ENCODE measurements around the gene CYSRT1. TPM values are rescaled to one million over a fixed set of nuclear protein-coding genes. Genes with fewer than 3 reads are reported as not detected.

The CYSRT1 gene
- total and polyA plus RNA-seq, 2 donors = 0.57 to 2.8 TPM

- H3K36me3 ChIP-seq (ENCODE audit: control insufficient read depth in 2 of 2, insufficient read depth in 2 of 2, low read length in 1 of 2) = peaks cover 50 to 77% of the 10 kb centered on the region in 2 donors
- H3K4me3 ChIP-seq (ENCODE audit: low read length in 2 of 2) = no peak overlapping the region
- no peak for DNase-seq (ENCODE audit: low read depth in 6 of 9, low spot score in 9 of 9)
- 95% methylated on average over 17 of the region's 17 CpGs for WGBS
- H3K9me3 ChIP-seq (ENCODE audit: control insufficient read depth in 2 of 2, insufficient read depth in 1 of 2, low read length in 1 of 2) = no peaks in the 10 kb centered on the region
- peaks cover 15 to 48% of the 10 kb centered on the region in 2 donors for H3K27me3 ChIP-seq (ENCODE audit: control insufficient read depth in 2 of 2, insufficient read depth in 1 of 2, low read length in 1 of 2)
- no peak overlapping the region for H3K27ac ChIP-seq (ENCODE audit: low read depth in 1 of 2, low read length in 1 of 2)
- peaks cover 17 to 28% of the 10 kb centered on the region in 2 donors for H3K4me1 ChIP-seq (ENCODE audit: control insufficient read depth in 2 of 2, insufficient read depth in 2 of 2, low read length in 2 of 2)
These were observed 44.3 kb downstream of the CYSRT1 start for GRCh38 chr9:137269231-137269772.

GRCh38 chr9:137270929-137271695, 46.1 kb downstream of the CYSRT1 start:
- DNase-seq (ENCODE audit: low read depth in 6 of 9, low spot score in 9 of 9) = peak in 7 of 9 donors; percentile 37 to 90 (median 73)
- Histone ChIP-seq H3K36me3 (ENCODE audit: control insufficient read depth in 2 of 2, insufficient read depth in 2 of 2, low read length in 1 of 2) (peaks cover 41 to 62% of the 10 kb centered on the region in 2 donors), H3K27me3 (ENCODE audit: control insufficient read depth in 2 of 2, insufficient read depth in 1 of 2, low read length in 1 of 2) (peaks cover 20 to 60% of the 10 kb centered on the region in 2 donors), H3K4me3 (ENCODE audit: low read length in 2 of 2) (no peak overlapping the region), H3K4me1 (ENCODE audit: control insufficient read depth in 2 of 2, insufficient read depth in 2 of 2, low read length in 2 of 2) (peaks cover 17 to 28% of the 10 kb centered on the region in 2 donors), H3K9me3 (ENCODE audit: control insufficient read depth in 2 of 2, insufficient read depth in 1 of 2, low read length in 1 of 2) (no peaks in the 10 kb centered on the region), H3K27ac (ENCODE audit: low read depth in 1 of 2, low read length in 1 of 2) (peak overlapping the region in 1 of 2 donors; percentile 25)
- WGBS = 44% methylated on average over 32 of the region's 32 CpGs

- Histone ChIP-seq H3K9me3 (ENCODE audit: control insufficient read depth in 2 of 2, insufficient read depth in 1 of 2, low read length in 1 of 2) (no peaks in the 10 kb centered on the region), H3K36me3 (ENCODE audit: control insufficient read depth in 2 of 2, insufficient read depth in 2 of 2, low read length in 1 of 2) (peaks cover 35 to 57% of the 10 kb centered on the region in 2 donors), H3K27ac (ENCODE audit: low read depth in 1 of 2, low read length in 1 of 2) (peak overlapping the region in 1 of 2 donors; percentile 25), H3K27me3 (ENCODE audit: control insufficient read depth in 2 of 2, insufficient read depth in 1 of 2, low read length in 1 of 2) (peaks cover 26 to 65% of the 10 kb centered on the region in 2 donors), H3K4me3 (ENCODE audit: low read length in 2 of 2) (no peak overlapping the region), H3K4me1 (ENCODE audit: control insufficient read depth in 2 of 2, insufficient read depth in 2 of 2, low read length in 2 of 2) (peaks cover 17 to 32% of the 10 kb centered on the region in 2 donors)
- WGBS = 4% methylated on average over 3 of the region's 3 CpGs
- no peak for DNase-seq (ENCODE audit: low read depth in 6 of 9, low spot score in 9 of 9)
These were observed 46.7 kb downstream of the CYSRT1 start for GRCh38 chr9:137271696-137272076.

GRCh38 chr9:137272241-137273094, 47.5 kb downstream of the CYSRT1 start:
- Histone ChIP-seq H3K36me3 (ENCODE audit: control insufficient read depth in 2 of 2, insufficient read depth in 2 of 2, low read length in 1 of 2) (peaks cover 30 to 50% of the 10 kb centered on the region in 2 donors), H3K4me1 (ENCODE audit: control insufficient read depth in 2 of 2, insufficient read depth in 2 of 2, low read length in 2 of 2) (peaks cover 17 to 40% of the 10 kb centered on the region in 2 donors), H3K4me3 (ENCODE audit: low read length in 2 of 2) (no peak overlapping the region), H3K9me3 (ENCODE audit: control insufficient read depth in 2 of 2, insufficient read depth in 1 of 2, low read length in 1 of 2) (peaks cover 0 to 6% of the 10 kb centered on the region in 2 donors), H3K27ac (ENCODE audit: low read depth in 1 of 2, low read length in 1 of 2) (no peak overlapping the region), H3K27me3 (ENCODE audit: control insufficient read depth in 2 of 2, insufficient read depth in 1 of 2, low read length in 1 of 2) (peaks cover 32 to 71% of the 10 kb centered on the region in 2 donors)
- WGBS = 93% methylated on average over 39 of the region's 39 CpGs
- no peak for DNase-seq (ENCODE audit: low read depth in 6 of 9, low spot score in 9 of 9)

GRCh38 chr9:137273095-137273490, 48.1 kb downstream of the CYSRT1 start:
- Histone ChIP-seq H3K27ac (ENCODE audit: low read depth in 1 of 2, low read length in 1 of 2) (no peak overlapping the region), H3K9me3 (ENCODE audit: control insufficient read depth in 2 of 2, insufficient read depth in 1 of 2, low read length in 1 of 2) (peaks cover 0 to 6% of the 10 kb centered on the region in 2 donors), H3K36me3 (ENCODE audit: control insufficient read depth in 2 of 2, insufficient read depth in 2 of 2, low read length in 1 of 2) (peaks cover 30 to 45% of the 10 kb centered on the region in 2 donors), H3K4me3 (ENCODE audit: low read length in 2 of 2) (no peak overlapping the region), H3K4me1 (ENCODE audit: control insufficient read depth in 2 of 2, insufficient read depth in 2 of 2, low read length in 2 of 2) (peaks cover 17 to 46% of the 10 kb centered on the region in 2 donors), H3K27me3 (ENCODE audit: control insufficient read depth in 2 of 2, insufficient read depth in 1 of 2, low read length in 1 of 2) (peaks cover 37 to 74% of the 10 kb centered on the region in 2 donors)
- DNase-seq (ENCODE audit: low read depth in 6 of 9, low spot score in 9 of 9) = no peak
- WGBS = 98% methylated on average over 13 of the region's 13 CpGs

- peaks cover 17 to 46% of the 10 kb centered on the region in 2 donors for H3K4me1 ChIP-seq (ENCODE audit: control insufficient read depth in 2 of 2, insufficient read depth in 2 of 2, low read length in 2 of 2)
- DNase-seq (ENCODE audit: low read depth in 6 of 9, low spot score in 9 of 9) = no peak
These were observed 48.8 kb downstream of the CYSRT1 start for GRCh38 chr9:137273611-137274320.

GRCh38 chr9:137275203-137275587, 50.2 kb downstream of the CYSRT1 start:
- DNase-seq (ENCODE audit: low read depth in 6 of 9, low spot score in 9 of 9) = no peak
- WGBS = 93% methylated on average over 10 of the region's 10 CpGs
- H3K4me3 ChIP-seq (ENCODE audit: low read length in 2 of 2) = no peak overlapping the region
- peaks cover 7 to 11% of the 10 kb centered on the region in 2 donors for H3K9me3 ChIP-seq (ENCODE audit: control insufficient read depth in 2 of 2, insufficient read depth in 1 of 2, low read length in 1 of 2)
- H3K27me3 ChIP-seq (ENCODE audit: control insufficient read depth in 2 of 2, insufficient read depth in 1 of 2, low read length in 1 of 2) = peaks cover 42 to 81% of the 10 kb centered on the region in 2 donors
- peaks cover 21 to 25% of the 10 kb centered on the region in 2 donors for H3K36me3 ChIP-seq (ENCODE audit: control insufficient read depth in 2 of 2, insufficient read depth in 2 of 2, low read length in 1 of 2)
- no peak overlapping the region for H3K27ac ChIP-seq (ENCODE audit: low read depth in 1 of 2, low read length in 1 of 2)
- H3K4me1 ChIP-seq (ENCODE audit: control insufficient read depth in 2 of 2, insufficient read depth in 2 of 2, low read length in 2 of 2) = peaks cover 17 to 46% of the 10 kb centered on the region in 2 donors

More at GRCh38 chr9:137273611-137274320, 48.8 kb downstream of the CYSRT1 start:
- no peak overlapping the region for H3K27ac ChIP-seq (ENCODE audit: low read depth in 1 of 2, low read length in 1 of 2)
- 88% methylated on average over 15 of the region's 15 CpGs for WGBS
- H3K9me3 ChIP-seq (ENCODE audit: control insufficient read depth in 2 of 2, insufficient read depth in 1 of 2, low read length in 1 of 2) = peaks cover 3 to 7% of the 10 kb centered on the region in 2 donors
- H3K27me3 ChIP-seq (ENCODE audit: control insufficient read depth in 2 of 2, insufficient read depth in 1 of 2, low read length in 1 of 2) = peaks cover 43 to 77% of the 10 kb centered on the region in 2 donors
- peaks cover 26 to 38% of the 10 kb centered on the region in 2 donors for H3K36me3 ChIP-seq (ENCODE audit: control insufficient read depth in 2 of 2, insufficient read depth in 2 of 2, low read length in 1 of 2)
- H3K4me3 ChIP-seq (ENCODE audit: low read length in 2 of 2) = no peak overlapping the region
